DOHH2 (cell line): ENCODE results near the gene ESRRA.

Source experiments
- EZH2phosphoT487 ChIP-seq: fragments of 200-600 bp; sonication (generic); IDR thresholded peaks from 2 replicates; pipeline ENCODE4 v1.6.1; 2017; ENCODE audit warnings: borderline replicate concordance, mild to moderate bottlenecking, antibody characterized with exemption, low read length, moderate library complexity, mixed read lengths
- TF ChIP-seq, protein P1 (sequence below): fragments of 200-600 bp; sonication (generic); IDR thresholded peaks from one replicate; pipeline ENCODE4 v1.5.1; 2014; ENCODE audit warnings: antibody characterized with exemption, mild to moderate bottlenecking, low read depth, low read length; ENCODE audit not compliant: poor library complexity, severe bottlenecking

DNA sequence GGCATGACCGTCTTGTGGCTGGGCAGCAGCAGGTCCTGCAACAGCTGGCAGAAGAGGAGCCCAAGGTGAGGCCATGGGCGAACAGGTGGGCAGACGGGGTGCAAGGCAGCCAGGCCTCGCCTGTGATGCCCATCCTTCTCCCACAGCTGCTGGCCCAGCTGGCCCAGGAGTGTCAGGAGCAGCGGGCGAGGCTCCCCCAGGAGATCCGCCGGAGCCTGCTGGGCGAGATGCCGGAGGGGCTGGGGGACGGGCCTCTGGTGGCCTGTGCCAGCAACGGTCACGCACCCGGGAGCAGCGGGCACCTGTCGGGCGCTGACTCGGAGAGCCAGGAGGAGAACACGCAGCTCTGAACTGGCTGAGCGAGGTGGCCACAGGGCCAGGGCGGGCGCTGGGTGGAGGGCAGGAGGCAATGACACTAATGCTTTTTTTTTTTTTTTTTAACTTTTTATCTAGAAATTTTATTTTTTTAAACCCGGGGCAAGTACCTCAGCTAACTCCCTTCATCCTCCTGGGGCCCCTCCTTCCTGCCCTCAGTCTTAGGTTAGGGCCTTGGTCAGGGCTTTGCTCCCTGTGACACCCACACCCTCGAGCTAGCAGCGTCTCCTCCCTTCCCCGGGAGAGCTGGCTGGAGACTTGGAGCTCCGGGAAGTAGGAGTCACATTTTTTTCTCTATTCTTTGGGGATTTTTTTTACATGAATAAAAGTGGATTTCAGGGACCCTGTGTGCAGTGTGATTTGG, 37.9 kb upstream of the ESRRA start:
- TF ChIP-seq, protein P1, sequence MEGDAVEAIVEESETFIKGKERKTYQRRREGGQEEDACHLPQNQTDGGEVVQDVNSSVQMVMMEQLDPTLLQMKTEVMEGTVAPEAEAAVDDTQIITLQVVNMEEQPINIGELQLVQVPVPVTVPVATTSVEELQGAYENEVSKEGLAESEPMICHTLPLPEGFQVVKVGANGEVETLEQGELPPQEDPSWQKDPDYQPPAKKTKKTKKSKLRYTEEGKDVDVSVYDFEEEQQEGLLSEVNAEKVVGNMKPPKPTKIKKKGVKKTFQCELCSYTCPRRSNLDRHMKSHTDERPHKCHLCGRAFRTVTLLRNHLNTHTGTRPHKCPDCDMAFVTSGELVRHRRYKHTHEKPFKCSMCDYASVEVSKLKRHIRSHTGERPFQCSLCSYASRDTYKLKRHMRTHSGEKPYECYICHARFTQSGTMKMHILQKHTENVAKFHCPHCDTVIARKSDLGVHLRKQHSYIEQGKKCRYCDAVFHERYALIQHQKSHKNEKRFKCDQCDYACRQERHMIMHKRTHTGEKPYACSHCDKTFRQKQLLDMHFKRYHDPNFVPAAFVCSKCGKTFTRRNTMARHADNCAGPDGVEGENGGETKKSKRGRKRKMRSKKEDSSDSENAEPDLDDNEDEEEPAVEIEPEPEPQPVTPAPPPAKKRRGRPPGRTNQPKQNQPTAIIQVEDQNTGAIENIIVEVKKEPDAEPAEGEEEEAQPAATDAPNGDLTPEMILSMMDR: no peak
- TF ChIP-seq EZH2phosphoT487: no peak
